GM20000 (cell line): Measurements from ENCODE around the gene PWWP2A.

Source experiments
- DNase-seq: peaks from one replicate; pipeline ENCODE4 v3.0.0; 2012; ENCODE audit warnings: low spot score
- TF ChIP-seq, protein P1 (sequence below): IDR thresholded peaks from 2 replicates; pipeline ENCODE4 v1.5.1; 2012; ENCODE audit warnings: mild to moderate bottlenecking, control low read depth; ENCODE audit errors: extremely low read depth, missing control alignments

PWWP2A gene

DNA sequence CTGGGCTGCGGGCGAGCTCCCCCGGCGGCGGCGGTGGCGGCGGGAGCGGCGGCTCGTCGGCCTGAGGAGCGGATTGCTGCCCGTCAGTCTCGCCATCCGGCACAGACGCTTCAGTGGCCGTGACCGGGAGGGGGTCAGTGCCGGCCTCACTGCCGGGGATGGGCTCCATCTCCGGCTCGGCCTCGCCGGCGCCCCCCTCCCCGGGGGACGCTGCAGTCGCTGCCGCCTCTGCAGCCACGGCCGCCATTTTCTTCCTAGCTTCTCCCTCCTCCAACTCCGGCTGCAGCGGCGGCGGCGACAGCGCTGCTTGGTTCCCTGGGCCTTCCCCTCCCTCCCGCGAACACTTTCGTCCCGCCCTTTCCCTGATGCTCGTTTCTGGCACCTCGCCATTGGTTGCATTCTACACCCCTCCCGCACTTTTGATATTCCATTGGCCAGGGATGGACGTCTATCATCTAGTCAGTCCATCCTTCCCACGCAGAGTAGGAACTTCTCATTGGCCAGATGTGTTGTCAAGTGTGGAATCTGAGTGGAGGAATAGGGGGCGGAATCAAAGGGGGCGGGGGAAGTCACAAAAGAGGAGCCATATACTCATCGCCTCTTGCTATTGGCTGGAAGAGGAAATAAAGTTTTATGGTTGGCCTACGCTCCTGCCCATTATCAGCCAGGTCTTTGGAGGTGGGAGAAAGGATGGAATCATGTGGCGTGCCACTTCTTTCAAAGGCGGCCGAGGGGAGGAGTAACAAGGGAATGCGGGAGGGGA is at the start of gene PWWP2A:
Gene PWWP2A (minus strand): TSS at position 309 of the 763 bp plus-strand sequence. CDS start 62 bp downstream, at position 247.
- DNase-seq: peak; percentile 97
- TF ChIP-seq, protein P1, sequence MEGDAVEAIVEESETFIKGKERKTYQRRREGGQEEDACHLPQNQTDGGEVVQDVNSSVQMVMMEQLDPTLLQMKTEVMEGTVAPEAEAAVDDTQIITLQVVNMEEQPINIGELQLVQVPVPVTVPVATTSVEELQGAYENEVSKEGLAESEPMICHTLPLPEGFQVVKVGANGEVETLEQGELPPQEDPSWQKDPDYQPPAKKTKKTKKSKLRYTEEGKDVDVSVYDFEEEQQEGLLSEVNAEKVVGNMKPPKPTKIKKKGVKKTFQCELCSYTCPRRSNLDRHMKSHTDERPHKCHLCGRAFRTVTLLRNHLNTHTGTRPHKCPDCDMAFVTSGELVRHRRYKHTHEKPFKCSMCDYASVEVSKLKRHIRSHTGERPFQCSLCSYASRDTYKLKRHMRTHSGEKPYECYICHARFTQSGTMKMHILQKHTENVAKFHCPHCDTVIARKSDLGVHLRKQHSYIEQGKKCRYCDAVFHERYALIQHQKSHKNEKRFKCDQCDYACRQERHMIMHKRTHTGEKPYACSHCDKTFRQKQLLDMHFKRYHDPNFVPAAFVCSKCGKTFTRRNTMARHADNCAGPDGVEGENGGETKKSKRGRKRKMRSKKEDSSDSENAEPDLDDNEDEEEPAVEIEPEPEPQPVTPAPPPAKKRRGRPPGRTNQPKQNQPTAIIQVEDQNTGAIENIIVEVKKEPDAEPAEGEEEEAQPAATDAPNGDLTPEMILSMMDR: no peak

DNA sequence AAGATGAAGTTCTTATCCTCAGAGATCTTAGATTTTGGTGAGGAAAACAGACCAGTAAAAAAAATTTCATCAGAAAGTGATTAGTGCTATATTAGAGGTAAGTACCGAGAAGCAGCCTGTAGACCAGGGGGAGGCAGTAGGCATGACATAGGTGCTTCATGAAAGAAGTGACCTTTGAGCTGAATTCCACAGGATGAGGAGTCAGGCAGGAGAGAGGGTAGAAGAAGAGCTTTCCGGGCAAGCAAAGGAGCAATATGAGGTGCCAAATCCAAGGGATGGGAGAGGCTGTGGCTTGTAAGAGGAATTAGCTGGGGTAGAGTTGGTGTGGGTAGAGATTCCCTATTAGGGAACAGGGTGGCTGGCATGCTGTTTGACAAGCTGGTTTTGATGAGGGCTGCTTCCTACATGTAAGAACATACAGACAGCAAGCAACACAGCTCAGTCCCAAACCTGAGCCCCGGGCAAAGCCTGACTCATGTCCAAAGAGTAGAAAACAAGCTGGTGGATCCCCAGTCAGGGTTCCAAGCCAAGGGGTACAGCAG is 48.4 kb upstream of the PWWP2A start:
- TF ChIP-seq, protein P1: no peak
- no peak for DNase-seq

DNA sequence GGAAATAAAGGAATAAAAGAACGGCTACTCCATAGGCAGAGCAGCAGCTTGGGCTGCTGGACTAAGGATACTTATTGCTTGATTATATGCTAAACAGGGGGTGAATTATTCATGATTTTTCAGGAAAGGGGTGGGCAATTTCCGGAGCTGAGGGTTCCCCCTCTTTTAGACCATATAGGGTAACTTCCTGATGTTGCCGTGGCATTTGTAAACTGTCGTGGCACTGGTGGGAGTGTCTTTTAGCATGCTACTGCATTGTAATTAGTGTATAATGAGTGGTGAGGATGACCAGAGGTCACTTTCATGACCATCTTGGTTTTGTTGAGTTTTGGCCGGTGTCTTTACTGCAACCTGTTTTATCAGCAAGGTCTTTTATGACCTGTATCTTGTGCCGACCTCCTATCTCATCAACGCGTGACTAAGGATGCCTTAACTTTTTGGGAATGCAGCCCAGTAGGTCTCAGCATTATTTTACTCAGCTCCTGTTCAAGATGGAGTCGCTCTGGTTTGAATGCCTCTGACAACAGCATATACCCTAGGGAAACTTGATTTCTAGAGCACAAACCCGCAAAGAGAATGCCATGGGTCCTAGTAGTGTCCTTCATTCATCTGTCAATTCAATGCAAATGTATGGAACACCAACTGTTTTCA is 47.8 kb upstream of the PWWP2A start:
- no peak for DNase-seq
- TF ChIP-seq, protein P1: no peak

- no peak for DNase-seq
- TF ChIP-seq, protein P1: no peak
Observed at GRCh38 chr5:160166069-160166972, 47.1 kb upstream of the PWWP2A start.

DNA sequence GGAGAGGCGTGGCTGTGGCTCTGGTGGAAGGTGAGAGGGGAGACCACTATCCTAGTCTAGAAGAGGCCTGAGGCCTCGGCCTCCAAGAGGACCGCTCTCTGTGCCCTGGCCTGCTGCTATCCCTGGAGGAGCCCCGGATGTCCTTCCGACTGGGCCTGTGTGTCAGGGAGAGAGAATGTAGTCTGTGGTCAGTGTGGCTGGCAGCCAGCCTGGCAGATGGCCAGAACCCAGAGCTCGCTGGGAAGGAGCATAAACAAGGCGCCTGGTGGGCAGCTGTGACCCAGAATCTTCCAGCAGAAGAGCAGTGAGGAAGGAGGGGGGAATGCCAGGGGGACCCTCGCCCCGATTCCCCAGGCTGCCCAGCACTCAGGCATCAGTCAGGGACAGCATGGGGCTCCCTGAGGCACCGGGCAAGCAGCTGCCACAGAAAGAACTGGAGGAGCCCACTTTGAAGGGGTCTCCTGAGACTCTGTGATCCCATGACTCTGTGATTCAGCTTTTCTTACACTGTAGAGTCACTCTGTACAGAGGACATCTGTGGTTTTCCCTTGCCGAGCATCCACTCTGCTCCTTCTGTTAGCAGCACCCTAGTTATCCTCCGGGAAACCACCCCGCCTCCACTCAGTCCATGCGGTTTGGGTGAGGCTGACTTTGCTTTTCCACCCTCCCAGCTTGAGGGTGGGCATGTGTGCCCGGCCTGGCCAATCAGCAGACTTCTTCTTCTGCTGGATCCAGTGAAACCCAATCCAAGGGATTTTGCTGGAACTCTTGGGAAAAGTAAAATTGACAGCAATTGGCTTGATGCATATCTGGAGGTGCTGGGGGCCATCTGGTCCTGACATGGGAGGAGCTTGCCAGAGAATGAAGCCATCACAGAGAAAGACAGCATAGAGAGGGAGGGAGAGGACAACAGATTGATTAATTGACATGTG is 46.2 kb upstream of the PWWP2A start:
- TF ChIP-seq, protein P1: no peak
- DNase-seq: no peak

- TF ChIP-seq, protein P1: no peak
- DNase-seq: no peak
Observed at GRCh38 chr5:160162910-160163309, 43.7 kb upstream of the PWWP2A start.
